Psoas muscle (tissue), 8 donors: ENCODE results near the gene KARS1. TPM values are rescaled to one million over a fixed set of nuclear protein-coding genes. Genes with fewer than 3 reads are reported as not detected.

ENCODE experiments used
- ATAC-seq, 4 donors: fragments of 200-7000 bp; cut with Tn5 transposase; one replicate each; pipeline ENCODE4 v1.9.1; 2020; ENCODE audit warnings: moderate library complexity in 3 of 4, mild to moderate bottlenecking in 2 of 4
- DNase-seq, 2 donors: peaks; one replicate each; pipeline ENCODE4 v3.0.0-alpha.2; 2020
- H3K27ac ChIP-seq: fragments of 200-600 bp; one replicate; pipeline ENCODE4 v1.8.0; 2022
- H3K27me3 ChIP-seq, 3 donors: fragments of 200-600 bp in 1 of 3; one replicate each; pipeline versions ENCODE4 v1.6.1 to v1.8.0; 2013 to 2022; ENCODE audit warnings: low read length in 2 of 3, mild to moderate bottlenecking in 2 of 3, moderate library complexity in 1 of 3; ENCODE audit not compliant: insufficient read depth in 3 of 3
- H3K36me3 ChIP-seq, 2 donors: fragments of 200-600 bp in 1 of 2; one replicate each; pipeline versions ENCODE4 v1.6.1 to v1.8.0; 2013 to 2022; ENCODE audit warnings: low read depth in 1 of 2, mild to moderate bottlenecking in 1 of 2, moderate library complexity in 1 of 2; ENCODE audit not compliant: insufficient read depth in 1 of 2
- H3K4me1 ChIP-seq: fragments of 200-600 bp; one replicate; pipeline ENCODE4 v1.8.0; 2022
- H3K4me3 ChIP-seq: fragments of 200-600 bp; one replicate; pipeline ENCODE4 v1.8.0; 2022; ENCODE audit warnings: mild to moderate bottlenecking
- H3K9me3 ChIP-seq: fragments of 200-600 bp; one replicate; pipeline ENCODE4 v1.8.0; 2022
- WGBS, 3 donors: extraction: QIAGEN DNeasy Blood & Tissue Kit; methylation state at CpG; one replicate each; pipeline versions ENCODE4 v1.1.6 to v1.1.7; 2013; 5-methylcytosine and 5-hydroxymethylcytosine counted together
- intact Hi-C, 2 donors: fragments of 100-400 bp; cut with DNase I; formaldehyde crosslinking; loops; one replicate each; pipeline versions ENCODE4 v1.11.0 to v1.14.2; 2022
- long read RNA-seq, 2 donors: library from polyadenylated mRNA; unstranded; transcript quantifications; one replicate each; pipeline ENCODE4 v2.0.0, GENCODE V29; 2021
- polyA plus RNA-seq, 3 donors: library from polyadenylated mRNA; stranded (reverse); fragments of 200-250 nt; gene quantifications; one replicate each; pipeline ENCODE4 v1.2.3, GENCODE V29; 2013
- total RNA-seq, 4 donors: library from RNA; stranded (reverse); fragmentation: NEBNext Ultra II Directional in 2 of 4; extraction: Animal tissue kit (Norgen Biotek cat#: 25700) in 2 of 4; gene quantifications; one replicate each; pipeline versions ENCODE4 v1.2.1 to v1.2.4, GENCODE V29; 2021 to 2023
- TF ChIP-seq, protein P1 (sequence below): fragments of 200-600 bp; IDR thresholded peaks from one replicate; pipeline ENCODE4 v1.8.0; 2022; ENCODE audit warnings: antibody characterized with exemption
- donor health status: healthy with polysubstance abuse.
- donor health status: DM: no; HTN: no; CAD: no; lungs with moderate emphysema.
- donor health status: Bipolar disorder and iron deficiency.
- donor health status: healthy.
- donor health status: DM: yes; HTN: yes; CAD: no.
- donor health status: DM: no; HTN: no; CAD: no.
- donor health status: DM: no; HTN: no; CAD: no.
- donor health status: DM: yes; HTN: yes; CAD: no.

The KARS1 gene
- total RNA-seq (100 to 1,000 TPM; 162 to 185 (median 178) TPM), polyA plus RNA-seq (100 to 1,000 TPM; 172 to 232 (median 208) TPM)
- long read RNA-seq, donor 1, transcript KARS-201 (14 exons, 2,005 nt), result major isoform, 89 of 137 reads
- long read RNA-seq, donor 1, transcript KARS-202 (15 exons, 2,421 nt), result minor isoform, 26 of 137 reads
- long read RNA-seq, donor 1, partial matches to known transcripts, result 9 of 137 reads
- long read RNA-seq, donor 1, other reads (novel, unspliced or antisense), result 11 of 137 reads
- long read RNA-seq, donor 2, transcript KARS-202 (15 exons, 2,421 nt), result minor isoform, 31 of 187 reads
- long read RNA-seq, donor 2, transcript KARS-201 (14 exons, 2,005 nt), result major isoform, 127 of 187 reads
- long read RNA-seq, donor 2, partial matches to known transcripts, result 11 of 187 reads
- long read RNA-seq, donor 2, other reads (novel, unspliced or antisense), result 15 of 187 reads

DNA sequence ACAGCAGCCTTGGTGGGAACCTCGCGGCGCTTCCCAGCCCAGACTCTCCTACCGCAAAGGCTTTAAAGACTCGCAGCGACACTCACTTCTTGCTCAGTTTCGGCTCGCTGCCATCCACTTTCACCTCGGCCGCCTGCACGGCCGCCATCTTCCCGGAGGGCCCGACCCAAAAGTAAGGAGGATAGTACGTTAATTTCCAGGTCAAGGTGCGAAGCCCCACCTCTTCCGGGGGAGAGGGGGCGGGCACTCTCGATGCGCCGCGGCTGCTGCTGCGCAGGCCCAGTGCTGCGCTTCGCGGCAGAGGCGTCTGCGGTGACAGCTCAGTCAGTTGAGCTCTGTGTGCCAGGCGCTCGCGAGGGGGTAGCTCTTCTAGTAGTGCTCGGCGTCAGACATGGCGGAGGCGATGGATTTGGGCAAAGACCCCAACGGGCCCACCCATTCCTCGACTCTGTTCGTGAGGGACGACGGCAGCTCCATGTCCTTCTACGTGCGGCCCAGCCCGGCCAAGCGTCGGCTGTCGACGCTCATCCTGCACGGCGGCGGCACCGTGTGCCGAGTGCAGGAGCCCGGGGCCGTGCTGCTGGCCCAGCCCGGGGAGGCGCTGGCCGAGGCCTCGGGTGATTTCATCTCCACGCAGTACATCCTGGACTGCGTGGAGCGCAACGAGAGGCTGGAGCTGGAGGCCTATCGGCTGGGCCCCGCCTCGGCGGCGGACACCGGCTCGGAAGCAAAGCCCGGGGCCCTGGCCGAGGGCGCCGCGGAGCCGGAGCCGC is at the start of gene KARS1, which contains the start of gene TERF2IP:
Gene KARS1 (minus strand): TSS at position 174 of the 773 bp plus-strand sequence. CDS start 26 bp downstream, at position 148.
Gene TERF2IP (plus strand): TSS at position 282 of the 773 bp plus-strand sequence. CDS start 110 bp downstream, at position 392.
- Histone ChIP-seq H3K4me3 (peak within 1 kb of the TSS; percentile 96), H3K27ac (peak within 1 kb of the TSS; percentile 98), H3K9me3 (no peaks in the 10 kb centered on the region), H3K4me1 (peaks cover 59% of the 10 kb centered on the region), H3K27me3 (no peaks in the 10 kb centered on the region), H3K36me3 (peaks cover 0 to 36% of the 10 kb centered on the region in 2 donors)
- TF ChIP-seq, protein P1, sequence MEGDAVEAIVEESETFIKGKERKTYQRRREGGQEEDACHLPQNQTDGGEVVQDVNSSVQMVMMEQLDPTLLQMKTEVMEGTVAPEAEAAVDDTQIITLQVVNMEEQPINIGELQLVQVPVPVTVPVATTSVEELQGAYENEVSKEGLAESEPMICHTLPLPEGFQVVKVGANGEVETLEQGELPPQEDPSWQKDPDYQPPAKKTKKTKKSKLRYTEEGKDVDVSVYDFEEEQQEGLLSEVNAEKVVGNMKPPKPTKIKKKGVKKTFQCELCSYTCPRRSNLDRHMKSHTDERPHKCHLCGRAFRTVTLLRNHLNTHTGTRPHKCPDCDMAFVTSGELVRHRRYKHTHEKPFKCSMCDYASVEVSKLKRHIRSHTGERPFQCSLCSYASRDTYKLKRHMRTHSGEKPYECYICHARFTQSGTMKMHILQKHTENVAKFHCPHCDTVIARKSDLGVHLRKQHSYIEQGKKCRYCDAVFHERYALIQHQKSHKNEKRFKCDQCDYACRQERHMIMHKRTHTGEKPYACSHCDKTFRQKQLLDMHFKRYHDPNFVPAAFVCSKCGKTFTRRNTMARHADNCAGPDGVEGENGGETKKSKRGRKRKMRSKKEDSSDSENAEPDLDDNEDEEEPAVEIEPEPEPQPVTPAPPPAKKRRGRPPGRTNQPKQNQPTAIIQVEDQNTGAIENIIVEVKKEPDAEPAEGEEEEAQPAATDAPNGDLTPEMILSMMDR, result no peak
- peak; percentile 92 to 97 for DNase-seq
- intact Hi-C loops, result loop anchor here in 1 of 2 donors (5.0 kb wide), 1 partner anchor 80 kb away; the partner anchor contains the start of gene GABARAPL2
- ATAC-seq, result peak; percentile 96 to 98 (median 98)
- 0 to 1% (median 0%) methylated on average over 67 to 76 of the region's 76 CpGs for WGBS, 3 donors

DNA sequence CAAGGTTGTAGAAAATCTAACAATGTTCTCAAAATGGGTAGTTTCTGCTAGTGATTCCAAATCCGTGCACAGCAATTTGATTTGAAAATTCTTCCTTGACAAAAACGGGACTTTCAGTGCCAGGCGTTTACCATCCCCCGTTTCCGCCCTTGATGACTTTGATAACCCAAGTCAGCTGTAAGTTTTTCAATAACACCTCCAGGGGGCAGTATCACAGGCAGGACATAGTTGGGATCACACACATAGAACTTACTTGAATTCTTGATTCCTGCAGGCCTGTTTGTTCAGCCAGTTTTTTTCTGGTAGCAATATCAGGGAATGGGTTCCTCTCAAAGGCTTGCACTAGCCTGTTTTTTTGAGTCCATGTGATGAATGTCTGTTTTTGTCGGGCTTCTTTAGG is 48.2 kb upstream of the KARS1 start:
- ATAC-seq (no peak), DNase-seq (no peak)
- Histone ChIP-seq H3K4me1 (no peaks in the 10 kb centered on the region), H3K36me3 (no peaks in the 10 kb centered on the region), H3K27me3 (no peaks in the 10 kb centered on the region), H3K9me3 (no peaks in the 10 kb centered on the region), H3K27ac (no peak overlapping the region), H3K4me3 (no peak overlapping the region)
- intact Hi-C loops, result no loop called here
- WGBS, 3 donors, result 79 to 80% (median 80%) methylated on average over 6 of the region's 6 CpGs
- TF ChIP-seq, protein P1, result no peak

DNA sequence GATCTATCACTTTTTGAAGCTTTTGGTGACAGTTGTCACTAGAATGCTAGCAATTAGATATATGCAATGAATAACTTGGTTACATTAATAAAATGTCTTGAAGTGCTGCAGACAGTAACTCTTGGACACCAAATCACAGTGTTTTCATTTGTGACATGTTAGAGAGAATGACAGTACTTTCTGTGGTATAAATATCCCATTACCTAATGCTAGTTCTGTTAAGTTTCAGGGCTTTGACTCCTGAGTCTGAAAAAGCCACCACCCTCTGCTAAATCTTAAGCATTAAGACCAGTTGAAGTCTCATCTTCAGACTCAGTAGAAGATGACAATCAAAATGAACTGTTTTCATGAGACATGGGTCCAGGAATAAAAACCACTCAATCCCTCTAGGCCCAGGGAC is 39.9 kb upstream of the KARS1 start:
- Histone ChIP-seq H3K36me3 (no peaks in the 10 kb centered on the region), H3K27me3 (no peaks in the 10 kb centered on the region), H3K9me3 (no peaks in the 10 kb centered on the region), H3K27ac (no peak overlapping the region), H3K4me1 (no peaks in the 10 kb centered on the region), H3K4me3 (no peak overlapping the region)
- TF ChIP-seq, protein P1, result no peak
- ATAC-seq (no peak), DNase-seq (no peak)
- intact Hi-C loops, result no loop called here

DNA sequence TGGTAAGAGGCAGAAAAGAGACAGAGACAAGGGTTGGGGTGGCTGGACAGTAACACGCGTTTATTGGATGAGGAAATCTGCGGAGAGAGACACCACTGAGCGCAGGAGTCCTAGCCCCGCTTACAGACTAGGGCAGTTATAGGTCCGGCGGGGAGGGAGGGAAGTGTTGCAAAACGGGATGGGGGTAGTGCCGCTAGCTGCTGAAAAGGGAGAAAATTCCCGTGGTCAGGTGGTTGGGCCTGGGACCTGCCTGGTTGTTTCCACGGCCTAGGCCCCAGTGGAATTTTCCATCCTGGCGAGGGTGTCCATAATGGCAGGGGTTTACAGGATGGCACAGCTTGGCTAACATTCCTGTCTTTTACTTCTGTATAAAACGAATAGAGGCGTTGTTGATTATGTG is 34.8 kb upstream of the KARS1 start:
- Histone ChIP-seq H3K27me3 (no peaks in the 10 kb centered on the region), H3K9me3 (no peaks in the 10 kb centered on the region), H3K4me3 (no peak overlapping the region), H3K27ac (no peak overlapping the region), H3K4me1 (no peaks in the 10 kb centered on the region), H3K36me3 (no peaks in the 10 kb centered on the region)
- intact Hi-C loops, result no loop called here
- DNase-seq (no peak), ATAC-seq (no peak)
- TF ChIP-seq, protein P1, result no peak
- WGBS, 3 donors, result 87 to 91% (median 87%) methylated on average over 14 of the region's 14 CpGs
